ENCODE results near the gene SLC2A14.

- TF ChIP-seq, protein P1, sequence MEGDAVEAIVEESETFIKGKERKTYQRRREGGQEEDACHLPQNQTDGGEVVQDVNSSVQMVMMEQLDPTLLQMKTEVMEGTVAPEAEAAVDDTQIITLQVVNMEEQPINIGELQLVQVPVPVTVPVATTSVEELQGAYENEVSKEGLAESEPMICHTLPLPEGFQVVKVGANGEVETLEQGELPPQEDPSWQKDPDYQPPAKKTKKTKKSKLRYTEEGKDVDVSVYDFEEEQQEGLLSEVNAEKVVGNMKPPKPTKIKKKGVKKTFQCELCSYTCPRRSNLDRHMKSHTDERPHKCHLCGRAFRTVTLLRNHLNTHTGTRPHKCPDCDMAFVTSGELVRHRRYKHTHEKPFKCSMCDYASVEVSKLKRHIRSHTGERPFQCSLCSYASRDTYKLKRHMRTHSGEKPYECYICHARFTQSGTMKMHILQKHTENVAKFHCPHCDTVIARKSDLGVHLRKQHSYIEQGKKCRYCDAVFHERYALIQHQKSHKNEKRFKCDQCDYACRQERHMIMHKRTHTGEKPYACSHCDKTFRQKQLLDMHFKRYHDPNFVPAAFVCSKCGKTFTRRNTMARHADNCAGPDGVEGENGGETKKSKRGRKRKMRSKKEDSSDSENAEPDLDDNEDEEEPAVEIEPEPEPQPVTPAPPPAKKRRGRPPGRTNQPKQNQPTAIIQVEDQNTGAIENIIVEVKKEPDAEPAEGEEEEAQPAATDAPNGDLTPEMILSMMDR (IDR thresholded peaks at IDR 0.05; ENCODE audit: low read depth, low read length, poor library complexity, severe bottlenecking): no peak
- TF ChIP-seq EZH2phosphoT487 (IDR thresholded peaks at IDR 0.05; ENCODE audit: borderline replicate concordance, low read length): no peak
These were observed 13.2 kb downstream of the SLC2A14 start for GRCh38 chr12:7859552-7859951.

Measured in DOHH2 (cell line).